Thymus (tissue), 11 donors: ENCODE results near the gene RSBN1. TPM values are rescaled to one million over a fixed set of nuclear protein-coding genes. Genes with fewer than 3 reads are reported as not detected.

Source experiments
- DNase-seq, 9 donors: peaks; one replicate each; pipeline ENCODE4 v3.0.0-alpha.2; 2013; ENCODE audit warnings: low spot score in 9 of 9, low read depth in 6 of 9, missing footprints in 1 of 9
- H3K27ac ChIP-seq, 2 donors: one replicate each; pipeline ENCODE4 v1.5.1; 2013; ENCODE audit warnings: control low read depth in 1 of 2, low read depth in 1 of 2, low read length in 1 of 2, mild to moderate bottlenecking in 1 of 2, moderate library complexity in 1 of 2
- H3K27me3 ChIP-seq, 2 donors: one replicate each; pipeline ENCODE4 v1.5.1; 2013; ENCODE audit warnings: low read length in 1 of 2; ENCODE audit not compliant: control insufficient read depth in 2 of 2, insufficient read depth in 1 of 2
- H3K36me3 ChIP-seq, 2 donors: one replicate each; pipeline ENCODE4 v1.5.1; 2013; ENCODE audit warnings: low read length in 1 of 2, mild to moderate bottlenecking in 1 of 2, moderate library complexity in 1 of 2; ENCODE audit not compliant: control insufficient read depth in 2 of 2, insufficient read depth in 2 of 2
- H3K4me1 ChIP-seq, 2 donors: one replicate each; pipeline ENCODE4 v1.5.1; 2013; ENCODE audit warnings: low read length in 2 of 2; ENCODE audit not compliant: control insufficient read depth in 2 of 2, insufficient read depth in 2 of 2
- H3K4me3 ChIP-seq, 2 donors: one replicate each; pipeline ENCODE4 v1.5.1; 2013; ENCODE audit warnings: low read length in 2 of 2, control low read depth in 1 of 2, mild to moderate bottlenecking in 1 of 2
- H3K9me3 ChIP-seq, 2 donors: one replicate each; pipeline ENCODE4 v1.5.1; 2013; ENCODE audit warnings: low read length in 1 of 2, mild to moderate bottlenecking in 1 of 2; ENCODE audit not compliant: control insufficient read depth in 2 of 2, insufficient read depth in 1 of 2
- WGBS: extraction: QIAGEN DNeasy Blood & Tissue Kit; methylation state at CpG from one replicate; pipeline ENCODE4 v1.1.7; 2013; 5-methylcytosine and 5-hydroxymethylcytosine counted together
- polyA plus RNA-seq: library from polyadenylated mRNA; stranded (reverse); fragments of 200-250 nt; gene quantifications from one replicate; pipeline ENCODE4 v1.2.3, GENCODE V29; 2013
- total RNA-seq: library from RNA; stranded (reverse); fragments of 120-200 nt; gene quantifications from one replicate; pipeline ENCODE4 v1.2.4, GENCODE V29; 2013
- donor health status: healthy.

RSBN1 gene
- total and polyA plus RNA-seq, 2 donors, result 11.6 to 19.1 TPM

GRCh38 chr1:113751114-113751513, 61.2 kb downstream of the RSBN1 start:
- H3K27ac ChIP-seq, result no peak overlapping the region
- H3K9me3 ChIP-seq, result no peaks in the 10 kb centered on the region
- no peaks in the 10 kb centered on the region for H3K36me3 ChIP-seq
- no peaks in the 10 kb centered on the region for H3K27me3 ChIP-seq
- no peak overlapping the region for H3K4me3 ChIP-seq
- DNase-seq, result no peak
- H3K4me1 ChIP-seq, result no peaks in the 10 kb centered on the region

GRCh38 chr1:113749402-113749801, 62.9 kb downstream of the RSBN1 start:
- Histone ChIP-seq H3K27me3 (no peaks in the 10 kb centered on the region), H3K36me3 (no peaks in the 10 kb centered on the region), H3K27ac (no peak overlapping the region), H3K4me1 (no peaks in the 10 kb centered on the region), H3K4me3 (no peak overlapping the region), H3K9me3 (no peaks in the 10 kb centered on the region)
- no peak for DNase-seq
- WGBS, result 98% methylated on average over 3 of the region's 3 CpGs

- no peak for DNase-seq
- Histone ChIP-seq H3K27me3 (no peaks in the 10 kb centered on the region), H3K4me1 (no peaks in the 10 kb centered on the region), H3K4me3 (no peak overlapping the region), H3K9me3 (no peaks in the 10 kb centered on the region), H3K36me3 (no peaks in the 10 kb centered on the region), H3K27ac (no peak overlapping the region)
- 94% methylated on average over 1 of the region's 1 CpG for WGBS
Measured at GRCh38 chr1:113747376-113747775, 64.9 kb downstream of the RSBN1 start.

GRCh38 chr1:113745425-113745824, 66.9 kb downstream of the RSBN1 start:
- Histone ChIP-seq H3K27ac (no peak overlapping the region), H3K9me3 (no peaks in the 10 kb centered on the region), H3K4me1 (no peaks in the 10 kb centered on the region), H3K27me3 (no peaks in the 10 kb centered on the region), H3K36me3 (no peaks in the 10 kb centered on the region), H3K4me3 (no peak overlapping the region)
- DNase-seq, result no peak
- WGBS, result 98% methylated on average over 3 of the region's 3 CpGs

- H3K4me1 ChIP-seq, result no peaks in the 10 kb centered on the region
- no peak for DNase-seq
- WGBS, result 95% methylated on average over 1 of the region's 1 CpG
Measured at GRCh38 chr1:113744114-113744513, 68.2 kb downstream of the RSBN1 start.

GRCh38 chr1:113742515-113742914, 69.8 kb downstream of the RSBN1 start:
- no peaks in the 10 kb centered on the region for H3K36me3 ChIP-seq
- no peak overlapping the region for H3K4me3 ChIP-seq
- over 99% methylated on average over 5 of the region's 5 CpGs for WGBS
- no peak for DNase-seq
- H3K27me3 ChIP-seq, result no peaks in the 10 kb centered on the region
- no peaks in the 10 kb centered on the region for H3K9me3 ChIP-seq
- peak overlapping the region in 1 of 2 donors; percentile 9 for H3K27ac ChIP-seq
- no peaks in the 10 kb centered on the region for H3K4me1 ChIP-seq

More at GRCh38 chr1:113744114-113744513, 68.2 kb downstream of the RSBN1 start:
- no peak overlapping the region for H3K4me3 ChIP-seq
- H3K36me3 ChIP-seq, result no peaks in the 10 kb centered on the region
- no peak overlapping the region for H3K27ac ChIP-seq
- H3K27me3 ChIP-seq, result no peaks in the 10 kb centered on the region
- no peaks in the 10 kb centered on the region for H3K9me3 ChIP-seq

- Histone ChIP-seq H3K4me1 (no peaks in the 10 kb centered on the region), H3K9me3 (no peaks in the 10 kb centered on the region), H3K4me3 (no peak overlapping the region), H3K27me3 (no peaks in the 10 kb centered on the region), H3K36me3 (no peaks in the 10 kb centered on the region), H3K27ac (no peak overlapping the region)
- no peak for DNase-seq
- WGBS, result 97% methylated on average over 2 of the region's 2 CpGs
Measured at GRCh38 chr1:113734357-113735055, 77.8 kb downstream of the RSBN1 start.

GRCh38 chr1:113732802-113733201, 79.5 kb downstream of the RSBN1 start:
- Histone ChIP-seq H3K4me1 (no peaks in the 10 kb centered on the region), H3K27ac (no peak overlapping the region), H3K9me3 (no peaks in the 10 kb centered on the region), H3K36me3 (no peaks in the 10 kb centered on the region), H3K27me3 (no peaks in the 10 kb centered on the region), H3K4me3 (no peak overlapping the region)
- WGBS, result 98% methylated on average over 5 of the region's 5 CpGs
- DNase-seq, result no peak

GRCh38 chr1:113721010-113721409, 91.3 kb downstream of the RSBN1 start:
- Histone ChIP-seq H3K27me3 (no peaks in the 10 kb centered on the region), H3K4me1 (no peaks in the 10 kb centered on the region), H3K36me3 (no peaks in the 10 kb centered on the region), H3K9me3 (peaks cover 0 to 21% of the 10 kb centered on the region in 2 donors), H3K4me3 (no peak overlapping the region), H3K27ac (no peak overlapping the region)
- DNase-seq, result no peak
- WGBS, result over 99% methylated on average over 2 of the region's 2 CpGs
